Peyer's patch (tissue), 4 donors: ENCODE data around the gene KRTDAP. TPM values are rescaled to one million over a fixed set of nuclear protein-coding genes. Genes with fewer than 3 reads are reported as not detected.

Experiments
- DNase-seq, 3 donors: peaks; one replicate each; pipeline ENCODE4 v3.0.0-alpha.2; 2017 to 2019
- H3K27ac ChIP-seq, 4 donors: fragments of 200-600 bp; sonication (generic); one replicate each; pipeline ENCODE4 v1.5.1; 2016 to 2019
- H3K27me3 ChIP-seq, 2 donors: fragments of 200-600 bp; sonication (generic); one replicate each; pipeline ENCODE4 v1.5.1; 2019
- H3K36me3 ChIP-seq, 3 donors: fragments of 200-600 bp; sonication (generic); one replicate each; pipeline ENCODE4 v1.5.1; 2016 to 2019
- H3K4me1 ChIP-seq, 4 donors: fragments of 200-600 bp; sonication (generic); one replicate each; pipeline ENCODE4 v1.5.1; 2016 to 2019
- H3K4me3 ChIP-seq, 4 donors: fragments of 200-600 bp; sonication (generic); 1 replicate in 3 of 4; 2 replicates in 1 of 4; pipeline ENCODE4 v1.5.1; 2016 to 2019; ENCODE audit warnings: mild to moderate bottlenecking in 1 of 4
- H3K9me3 ChIP-seq, 4 donors: fragments of 200-600 bp; sonication (generic); one replicate each; pipeline ENCODE4 v1.5.1; 2016 to 2019; ENCODE audit warnings: mild to moderate bottlenecking in 1 of 4
- CTCF ChIP-seq, 6 experiments: fragments of 450-650 bp in 4 of 6; fragments of 200-600 bp in 2 of 6; sonication (generic) in 1 of 6; IDR thresholded peaks; one replicate each; pipeline ENCODE4 v1.5.1; 2017 to 2019; ENCODE audit warnings: antibody characterized with exemption in 6 of 6, mild to moderate bottlenecking in 3 of 6, moderate library complexity in 1 of 6
- POLR2A ChIP-seq, 2 donors: fragments of 450-650 bp; IDR thresholded peaks; one replicate each; pipeline ENCODE4 v1.5.1; 2017; ENCODE audit warnings: antibody characterized with exemption in 2 of 2, mild to moderate bottlenecking in 2 of 2, moderate library complexity in 2 of 2
- total RNA-seq, 4 donors: library from RNA; depleted of rRNA; stranded (reverse); fragments of >200 nt; gene quantifications; one replicate each; pipeline ENCODE4 v1.1.0, GENCODE V29; 2016

KRTDAP gene, protein sequence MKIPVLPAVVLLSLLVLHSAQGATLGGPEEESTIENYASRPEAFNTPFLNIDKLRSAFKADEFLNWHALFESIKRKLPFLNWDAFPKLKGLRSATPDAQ
- not detected for total RNA-seq

DNA sequence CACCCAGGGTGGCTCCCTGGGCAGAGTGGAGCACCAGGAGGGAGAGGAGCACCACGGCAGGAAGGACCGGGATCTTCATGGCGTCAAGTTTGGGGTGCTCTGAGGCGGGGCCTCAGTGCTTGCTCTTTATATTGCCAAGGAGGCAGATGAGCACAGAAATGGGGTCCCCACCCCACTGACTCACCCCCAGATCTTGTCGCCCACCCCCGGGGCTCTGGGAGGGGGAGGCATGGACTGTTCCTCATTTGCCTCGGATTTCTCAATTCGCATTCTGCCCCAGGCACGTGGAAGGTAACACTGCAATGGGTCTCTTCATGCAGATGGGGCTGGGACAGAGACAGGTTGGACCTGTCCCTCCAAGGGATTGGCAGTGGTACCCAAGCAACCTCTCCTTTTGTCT is at the start of gene KRTDAP:
Gene KRTDAP, minus strand, starts transcription at position 101 of the 400 bp plus-strand sequence. Its CDS starts 22 bp downstream, at position 79.
- DNase-seq, result no peak
- Histone ChIP-seq H3K9me3 (no peaks in the 10 kb centered on the region), H3K27me3 (no peaks in the 10 kb centered on the region), H3K4me3 (no peak within 1 kb of the TSS), H3K4me1 (no peaks in the 10 kb centered on the region), H3K27ac (no peak within 1 kb of the TSS), H3K36me3 (no peaks in the 10 kb centered on the region)
- TF ChIP-seq CTCF (IDR thresholded peaks at IDR 0.05) (no peak), POLR2A (IDR thresholded peaks at IDR 0.05) (no peak)

DNA sequence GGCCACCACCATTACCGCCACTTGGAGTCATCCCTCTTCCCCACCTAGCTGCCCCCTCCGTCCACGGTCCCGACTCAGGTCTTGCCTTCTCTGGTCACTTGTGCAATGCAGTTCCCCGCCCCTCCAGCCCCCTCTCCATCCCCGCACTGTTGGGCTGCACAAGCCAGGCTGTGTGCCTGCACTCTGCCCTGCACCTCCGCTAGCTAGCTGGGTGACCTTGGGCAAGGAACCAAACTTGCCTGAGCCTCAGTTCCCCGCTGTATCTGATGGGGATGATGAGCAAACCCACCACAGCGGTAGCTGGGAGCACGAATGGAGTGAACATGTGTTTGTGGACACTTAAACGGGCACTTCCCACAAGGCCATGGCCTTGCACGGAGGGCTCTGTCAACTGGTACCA is 49.6 kb upstream of the KRTDAP start:
- no peak for DNase-seq
- TF ChIP-seq POLR2A (IDR thresholded peaks at IDR 0.05) (no peak), CTCF (IDR thresholded peaks at IDR 0.05) (no peak)

DNA sequence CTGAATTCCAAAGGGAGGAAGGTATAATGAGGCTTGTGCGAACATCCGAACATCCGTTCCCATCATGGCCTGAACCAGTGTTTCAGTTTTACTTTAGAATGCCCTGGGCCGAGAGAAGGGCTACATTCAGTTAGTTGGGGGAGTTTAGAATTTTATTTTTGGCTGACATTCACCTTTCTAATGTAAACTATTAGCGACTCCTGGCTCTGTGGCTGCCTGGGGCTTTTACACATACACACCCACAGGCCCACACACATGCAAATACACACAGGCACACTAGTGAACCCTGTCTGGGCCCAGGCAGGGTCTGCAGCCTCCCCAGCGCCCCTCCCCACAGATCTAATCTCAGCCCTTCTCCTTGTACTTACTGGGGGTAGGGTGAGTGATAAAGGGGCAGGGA is 49.0 kb upstream of the KRTDAP start:
- H3K9me3 ChIP-seq, result no peaks in the 10 kb centered on the region
- no peak overlapping the region for H3K27ac ChIP-seq
- no peaks in the 10 kb centered on the region for H3K27me3 ChIP-seq
- DNase-seq, result no peak
- no peak overlapping the region for H3K4me3 ChIP-seq
- no peak for TF ChIP-seq CTCF (IDR thresholded peaks at IDR 0.05)
- TF ChIP-seq POLR2A (IDR thresholded peaks at IDR 0.05), result no peak
- H3K36me3 ChIP-seq, result no peaks in the 10 kb centered on the region
- H3K4me1 ChIP-seq, result peaks cover 0 to 3% (median 0%) of the 10 kb centered on the region in 4 donors

More for the DNA sequence above, 49.6 kb upstream of the KRTDAP start:
- no peak overlapping the region for H3K27ac ChIP-seq
- no peaks in the 10 kb centered on the region for H3K9me3 ChIP-seq
- H3K36me3 ChIP-seq, result no peaks in the 10 kb centered on the region
- H3K4me1 ChIP-seq, result peaks cover 0 to 8% (median 0%) of the 10 kb centered on the region in 4 donors
- no peaks in the 10 kb centered on the region for H3K27me3 ChIP-seq
- H3K4me3 ChIP-seq, result no peak overlapping the region

DNA sequence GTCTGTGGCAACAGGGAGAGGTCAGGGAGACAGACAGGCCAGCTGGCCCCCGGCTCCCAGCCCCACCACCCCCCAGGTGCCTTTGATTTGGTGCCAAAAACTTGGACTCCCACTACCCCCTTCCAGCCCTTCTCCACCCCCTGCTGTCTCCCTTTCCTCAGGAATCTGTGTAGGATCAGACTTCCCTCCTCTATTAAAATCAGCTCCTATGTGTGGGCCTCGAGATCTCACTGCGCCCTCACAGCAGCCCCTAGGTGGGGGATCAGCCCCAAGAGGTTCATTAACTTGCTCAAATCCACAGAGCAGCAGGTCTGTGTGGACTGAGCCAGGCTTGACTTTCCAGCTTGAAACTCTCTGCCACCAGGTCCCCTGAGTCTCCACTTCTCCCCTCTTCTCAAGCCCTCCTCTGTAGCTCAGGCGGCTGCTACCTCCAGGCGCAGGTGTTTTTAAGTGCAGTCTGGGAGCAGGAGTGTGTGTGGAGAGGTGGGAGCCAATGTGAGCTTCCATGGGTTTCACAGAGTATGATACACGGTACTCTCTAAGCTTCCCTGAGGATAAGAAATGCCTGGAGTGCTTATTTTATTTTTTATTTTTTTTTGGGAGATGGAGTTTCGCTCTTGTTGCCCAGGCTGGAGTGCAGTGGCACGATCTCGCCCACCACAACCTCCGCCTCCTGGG is 44.7 kb upstream of the KRTDAP start:
- TF ChIP-seq POLR2A (IDR thresholded peaks at IDR 0.05), result no peak
- no peak for TF ChIP-seq CTCF (IDR thresholded peaks at IDR 0.05)
- peaks cover 0 to 5% of the 10 kb centered on the region in 2 donors for H3K27me3 ChIP-seq

GRCh38 chr19:35533822-35534392 is 43.6 kb upstream of the KRTDAP start:
- peak in 2 of 3 donors; percentile 57 to 70 for DNase-seq
- no peaks in the 10 kb centered on the region for H3K36me3 ChIP-seq
- H3K4me3 ChIP-seq, result no peak overlapping the region
- TF ChIP-seq CTCF (IDR thresholded peaks at IDR 0.05) (no peak), POLR2A (IDR thresholded peaks at IDR 0.05) (no peak)
- H3K4me1 ChIP-seq, result no peaks in the 10 kb centered on the region
- peaks cover 0 to 5% of the 10 kb centered on the region in 2 donors for H3K27me3 ChIP-seq
- H3K27ac ChIP-seq, result no peak overlapping the region
- no peaks in the 10 kb centered on the region for H3K9me3 ChIP-seq

More for the DNA sequence above, 44.7 kb upstream of the KRTDAP start:
- Histone ChIP-seq H3K4me3 (no peak overlapping the region), H3K4me1 (no peaks in the 10 kb centered on the region), H3K36me3 (no peaks in the 10 kb centered on the region), H3K9me3 (no peaks in the 10 kb centered on the region), H3K27ac (no peak overlapping the region)
- DNase-seq, result no peak
